HG03520 (cell line): ENCODE data around the gene TBC1D9.
"Not testable (repeated sequence)": the region's sequence is repeated elsewhere in the genome, so short reads cannot be mapped to it uniquely, and the experiment has no call there.

ENCODE experiments used
- ATAC-seq: cut with Tn5 transposase; IDR thresholded peaks from one replicate; pipeline ENCODE4 v1.9.1; 2021; ENCODE audit warnings: mild to moderate bottlenecking, moderate library complexity; ENCODE audit not compliant: unreplicated experiment

Gene TBC1D9

GRCh38 chr4:140754918-140755773 lies 1.0 kb downstream of the TBC1D9 start:
- ATAC-seq: no peak

GRCh38 chr4:140753329-140753728 lies 2.9 kb downstream of the TBC1D9 start:
- ATAC-seq: no peak

GRCh38 chr4:140752291-140753068 lies 3.7 kb downstream of the TBC1D9 start:
- ATAC-seq: no peak

- no peak for ATAC-seq
These were observed 5.7 kb downstream of the TBC1D9 start for GRCh38 chr4:140750470-140750869.

GRCh38 chr4:140748171-140748570 lies 8.0 kb downstream of the TBC1D9 start:
- ATAC-seq: no peak

GRCh38 chr4:140746546-140746945 lies 9.6 kb downstream of the TBC1D9 start:
- ATAC-seq: not testable (repeated sequence)

GRCh38 chr4:140744421-140744820 lies 11.8 kb downstream of the TBC1D9 start:
- ATAC-seq: no peak

- peak; percentile 68 for ATAC-seq
These were observed 12.8 kb downstream of the TBC1D9 start for GRCh38 chr4:140743194-140743931.

- ATAC-seq: peak; percentile 28
These were observed 13.4 kb downstream of the TBC1D9 start for GRCh38 chr4:140742838-140743193.

GRCh38 chr4:140740906-140741670 lies 15.1 kb downstream of the TBC1D9 start:
- ATAC-seq: no peak

GRCh38 chr4:140740422-140740821 lies 15.8 kb downstream of the TBC1D9 start:
- no peak for ATAC-seq

- no peak for ATAC-seq
These were observed 16.2 kb downstream of the TBC1D9 start for GRCh38 chr4:140739971-140740370.

- no peak for ATAC-seq
These were observed 18.0 kb downstream of the TBC1D9 start for GRCh38 chr4:140738139-140738538.

GRCh38 chr4:140736669-140737343 lies 19.4 kb downstream of the TBC1D9 start:
- no peak for ATAC-seq

GRCh38 chr4:140735779-140736391 lies 20.3 kb downstream of the TBC1D9 start:
- ATAC-seq: no peak

GRCh38 chr4:140735317-140735716 lies 20.9 kb downstream of the TBC1D9 start:
- no peak for ATAC-seq

GRCh38 chr4:140732780-140733179 lies 23.4 kb downstream of the TBC1D9 start:
- no peak for ATAC-seq

GRCh38 chr4:140729344-140730049 lies 26.7 kb downstream of the TBC1D9 start:
- no peak for ATAC-seq
